ENCODE results near the gene LRRC28. TPM values are rescaled to one million over a fixed set of nuclear protein-coding genes. Genes with fewer than 3 reads are reported as not detected.

Gene LRRC28
- total RNA-seq, 3 donors from 2014 or later = 24.3 to 52.2 (median 44.3) TPM

- Histone ChIP-seq H3K9me3 (no peaks in the 10 kb centered on the region), H3K4me1 (no peaks in the 10 kb centered on the region), H3K4me3 (no peak overlapping the region), H3K36me3 (no peaks in the 10 kb centered on the region), H3K27ac (no peak overlapping the region), H3K27me3 (no peaks in the 10 kb centered on the region)
- DNase-seq (ENCODE audit: low spot score in 2 of 2) = no peak
- TF ChIP-seq POLR2AphosphoS5 (IDR thresholded peaks at IDR 0.05) = no peak
- TF ChIP-seq CTCF (IDR thresholded peaks at IDR 0.05) = no peak
- TF ChIP-seq POLR2A (IDR thresholded peaks at IDR 0.05) = no peak
- intact Hi-C loops (cut with DNase I; ENCODE audit: low total_unique reads) = no loop called here
Measured at GRCh38 chr15:99344639-99345038, 93.4 kb downstream of the LRRC28 start.

- no peaks in the 10 kb centered on the region for H3K36me3 ChIP-seq
- TF ChIP-seq POLR2AphosphoS5 (IDR thresholded peaks at IDR 0.05) (no peak), CTCF (IDR thresholded peaks at IDR 0.05) (no peak), POLR2A (IDR thresholded peaks at IDR 0.05) (no peak)
Measured at GRCh38 chr15:99345242-99345641, 94.0 kb downstream of the LRRC28 start.

GRCh38 chr15:99345832-99346462 lies 94.7 kb downstream of the LRRC28 start:
- no peak for DNase-seq (ENCODE audit: low spot score in 2 of 2)
- Histone ChIP-seq H3K36me3 (no peaks in the 10 kb centered on the region), H3K4me3 (no peak overlapping the region), H3K27ac (no peak overlapping the region), H3K4me1 (no peaks in the 10 kb centered on the region), H3K27me3 (no peaks in the 10 kb centered on the region), H3K9me3 (no peaks in the 10 kb centered on the region)
- intact Hi-C loops (cut with DNase I; ENCODE audit: low total_unique reads) = no loop called here
- TF ChIP-seq POLR2AphosphoS5 (IDR thresholded peaks at IDR 0.05) = no peak

More at GRCh38 chr15:99345242-99345641, 94.0 kb downstream of the LRRC28 start:
- Histone ChIP-seq H3K4me1 (no peaks in the 10 kb centered on the region), H3K27ac (no peak overlapping the region), H3K27me3 (no peaks in the 10 kb centered on the region), H3K4me3 (no peak overlapping the region), H3K9me3 (no peaks in the 10 kb centered on the region)
- DNase-seq (ENCODE audit: low spot score in 2 of 2) = no peak
- intact Hi-C loops (cut with DNase I; ENCODE audit: low total_unique reads) = no loop called here

- H3K4me3 ChIP-seq = no peak overlapping the region
- no peaks in the 10 kb centered on the region for H3K27me3 ChIP-seq
- DNase-seq (ENCODE audit: low spot score in 2 of 2) = no peak
- no peaks in the 10 kb centered on the region for H3K4me1 ChIP-seq
- intact Hi-C loops (cut with DNase I; ENCODE audit: low total_unique reads) = no loop called here
- H3K9me3 ChIP-seq = no peaks in the 10 kb centered on the region
- TF ChIP-seq POLR2A (IDR thresholded peaks at IDR 0.05) = no peak
- no peak for TF ChIP-seq POLR2AphosphoS5 (IDR thresholded peaks at IDR 0.05)
- TF ChIP-seq CTCF (IDR thresholded peaks at IDR 0.05) = no peak
- H3K27ac ChIP-seq = no peak overlapping the region
- H3K36me3 ChIP-seq = no peaks in the 10 kb centered on the region
Measured at GRCh38 chr15:99347574-99347973, 96.3 kb downstream of the LRRC28 start.

GRCh38 chr15:99348412-99348811 lies 97.1 kb downstream of the LRRC28 start:
- no peaks in the 10 kb centered on the region for H3K9me3 ChIP-seq
- DNase-seq (ENCODE audit: low spot score in 2 of 2) = no peak
- H3K4me1 ChIP-seq = no peaks in the 10 kb centered on the region
- H3K27me3 ChIP-seq = no peaks in the 10 kb centered on the region
- TF ChIP-seq POLR2AphosphoS5 (IDR thresholded peaks at IDR 0.05) (no peak), POLR2A (IDR thresholded peaks at IDR 0.05) (no peak), CTCF (IDR thresholded peaks at IDR 0.05) (no peak)
- intact Hi-C loops (cut with DNase I; ENCODE audit: low total_unique reads) = no loop called here
- no peak overlapping the region for H3K4me3 ChIP-seq
- no peak overlapping the region for H3K27ac ChIP-seq
- no peaks in the 10 kb centered on the region for H3K36me3 ChIP-seq

Data from breast epithelium (tissue), 4 donors.